ENCODE results near the gene CLCN3. TPM values are rescaled to one million over a fixed set of nuclear protein-coding genes. Genes with fewer than 3 reads are reported as not detected.

CLCN3 gene
- total RNA-seq, 1 experiment from 2014 or later: 42.1 TPM

- peaks cover 19% of the 10 kb centered on the region for H3K36me3 Mint-ChIP-seq (ENCODE audit: insufficient read depth, unreplicated experiment)
- no peak overlapping the region for H3K27ac Mint-ChIP-seq (ENCODE audit: unreplicated experiment)
- ChIA-PET CTCF (interaction anchor here (0.6 kb wide), 1 partner anchor 48 kb away, joined by 5 read pairs; no protein-coding TSS in a partner anchor), POLR2A (no interaction called here)
- no peak for TF ChIP-seq CTCF (IDR thresholded peaks at IDR 0.05; ENCODE audit: insufficient read depth in 1 of 2, low read depth in 1 of 2, low read length in 1 of 2, severe bottlenecking in 1 of 2, unreplicated experiment in 1 of 2)
- no peak overlapping the region for H3K4me3 Mint-ChIP-seq (ENCODE audit: unreplicated experiment)
- no peaks in the 10 kb centered on the region for H3K27me3 Mint-ChIP-seq (ENCODE audit: insufficient read depth, unreplicated experiment)
- no peaks in the 10 kb centered on the region for H3K4me1 Mint-ChIP-seq (ENCODE audit: low read depth, unreplicated experiment)
- Histone ChIP-seq H3K4me3 (ENCODE audit: low read depth, low read length) (no peak overlapping the region), H3K9me3 (no peaks in the 10 kb centered on the region), H3K4me1 (no peaks in the 10 kb centered on the region), H3K27me3 (replicated peaks; ENCODE audit: control insufficient read depth, insufficient read depth, low read length) (no peaks in the 10 kb centered on the region), H3K36me3 (ENCODE audit: control insufficient read depth, insufficient read depth, low read length) (no peaks in the 10 kb centered on the region)
- no TSS peak for BruUV-seq (replicated peaks)
- intact Hi-C loops (cut with micrococcal nuclease; ENCODE audit: unreplicated experiment): no loop called here
- DNase-seq: no peak
- H3K9me3 Mint-ChIP-seq (ENCODE audit: unreplicated experiment): no peaks in the 10 kb centered on the region
These were observed 96.3 kb downstream of the CLCN3 start for GRCh38 chr4:169716677-169717076.

DNA sequence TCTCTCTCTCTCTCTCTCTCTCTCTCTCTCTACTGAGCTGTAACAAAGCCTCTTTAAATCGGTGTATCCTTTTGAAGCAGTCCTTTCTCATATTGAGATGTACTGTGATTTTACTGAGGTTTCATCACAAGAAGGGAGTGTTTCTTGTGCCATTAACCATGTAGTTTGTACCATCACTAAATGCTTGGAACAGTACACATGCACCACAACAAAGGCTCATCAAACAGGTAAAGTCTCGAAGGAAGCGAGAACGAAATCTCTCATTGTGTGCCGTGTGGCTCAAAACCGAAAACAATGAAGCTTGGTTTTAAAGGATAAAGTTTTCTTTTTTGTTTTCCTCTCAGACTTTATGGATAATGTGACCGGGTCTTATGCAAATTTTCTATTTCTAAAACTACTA is 100.2 kb downstream of the CLCN3 start:
- H3K36me3 Mint-ChIP-seq (ENCODE audit: insufficient read depth, unreplicated experiment): peaks cover 8% of the 10 kb centered on the region
- Histone ChIP-seq H3K9me3 (no peaks in the 10 kb centered on the region), H3K27me3 (replicated peaks; ENCODE audit: control insufficient read depth, insufficient read depth, low read length) (no peaks in the 10 kb centered on the region), H3K4me1 (no peaks in the 10 kb centered on the region), H3K4me3 (ENCODE audit: low read depth, low read length) (no peak overlapping the region), H3K36me3 (ENCODE audit: control insufficient read depth, insufficient read depth, low read length) (no peaks in the 10 kb centered on the region; the same call in 1 of the 2 replicates)
- H3K27me3 Mint-ChIP-seq (ENCODE audit: insufficient read depth, unreplicated experiment): no peaks in the 10 kb centered on the region
- no peaks in the 10 kb centered on the region for H3K9me3 Mint-ChIP-seq (ENCODE audit: unreplicated experiment)
- no peak for TF ChIP-seq CTCF (IDR thresholded peaks at IDR 0.05; ENCODE audit: insufficient read depth in 1 of 2, low read depth in 1 of 2, low read length in 1 of 2, severe bottlenecking in 1 of 2, unreplicated experiment in 1 of 2)
- H3K4me3 Mint-ChIP-seq (ENCODE audit: unreplicated experiment): no peak overlapping the region
- DNase-seq: no peak
- TSS peak; percentile 40 for BruUV-seq (replicated peaks)
- H3K4me1 Mint-ChIP-seq (ENCODE audit: low read depth, unreplicated experiment): no peaks in the 10 kb centered on the region
- intact Hi-C loops (cut with micrococcal nuclease; ENCODE audit: unreplicated experiment): no loop called here
- POLR2A ChIA-PET: no interaction called here
- CTCF ChIA-PET: no interaction called here
- H3K27ac Mint-ChIP-seq (ENCODE audit: unreplicated experiment): no peak overlapping the region

DNA sequence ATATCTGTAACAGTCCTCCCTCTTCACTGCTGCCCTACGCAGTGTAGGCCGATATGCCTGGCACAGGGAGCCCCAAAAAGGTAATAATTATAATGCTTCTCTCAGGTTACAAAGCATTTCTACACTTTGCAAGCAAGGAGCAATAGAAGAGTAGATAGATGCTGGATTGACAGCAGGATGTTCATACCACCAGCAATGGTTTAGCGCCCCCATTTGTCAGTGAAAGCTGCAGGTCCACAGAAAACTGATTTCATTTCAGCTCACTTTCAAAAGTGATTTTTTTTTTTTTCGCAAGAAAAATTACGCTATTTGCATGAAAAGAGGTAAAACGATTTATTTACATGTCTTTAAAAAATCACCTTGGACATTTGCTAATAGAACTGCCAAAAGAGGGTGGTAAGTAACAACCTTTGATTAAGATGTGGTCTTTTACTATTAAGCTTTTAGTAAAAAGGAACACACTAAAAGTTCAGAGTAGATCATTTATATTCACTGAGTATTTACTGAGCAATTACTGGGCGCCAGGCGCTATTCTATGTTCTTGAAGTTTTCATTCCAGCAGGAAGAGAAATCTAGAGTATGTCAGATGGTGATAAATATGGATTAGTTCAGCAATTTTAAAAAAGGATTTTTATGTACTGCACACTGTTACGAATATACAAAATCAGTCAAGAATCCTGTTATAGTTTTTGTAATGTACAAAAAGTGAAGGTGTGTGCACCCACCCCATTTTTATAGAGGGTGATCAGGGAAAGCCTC is 103.0 kb downstream of the CLCN3 start:
- ChIA-PET CTCF (interaction anchor here (0.6 to 1.0 kb wide), 3 partner anchors 34 to 339 kb away, joined by 3 to 15 read pairs (median 4); partner anchors contain the start of gene NEK1), POLR2A (interaction anchor here (0.6 kb wide), 1 partner anchor 103 kb away, joined by 3 read pairs; the partner anchor contains the start of gene CLCN3)
- no peaks in the 10 kb centered on the region; the same call in 1 of the 2 replicates for H3K36me3 ChIP-seq (ENCODE audit: control insufficient read depth, insufficient read depth, low read length)
- no TSS peak for BruUV-seq (replicated peaks)
- H3K4me3 ChIP-seq (ENCODE audit: low read depth, low read length): no peak overlapping the region
- H3K9me3 Mint-ChIP-seq (ENCODE audit: unreplicated experiment): no peaks in the 10 kb centered on the region
- no peaks in the 10 kb centered on the region for H3K27me3 Mint-ChIP-seq (ENCODE audit: insufficient read depth, unreplicated experiment)
- H3K27ac Mint-ChIP-seq (ENCODE audit: unreplicated experiment): no peak overlapping the region
- peak in 1 of 2 experiments; percentile 39 for DNase-seq
- no peaks in the 10 kb centered on the region for H3K4me1 ChIP-seq
- peak; percentile 19 to 48 for TF ChIP-seq CTCF (IDR thresholded peaks at IDR 0.05; ENCODE audit: insufficient read depth in 1 of 2, low read depth in 1 of 2, low read length in 1 of 2, severe bottlenecking in 1 of 2, unreplicated experiment in 1 of 2)
- peaks cover 6% of the 10 kb centered on the region for H3K36me3 Mint-ChIP-seq (ENCODE audit: insufficient read depth, unreplicated experiment)
- no peaks in the 10 kb centered on the region for H3K4me1 Mint-ChIP-seq (ENCODE audit: low read depth, unreplicated experiment)
- intact Hi-C loops (cut with micrococcal nuclease; ENCODE audit: unreplicated experiment): loop anchor here (1.0 kb wide), 1 partner anchor 110 kb away; no protein-coding TSS in a partner anchor
- H3K4me3 Mint-ChIP-seq (ENCODE audit: unreplicated experiment): no peak overlapping the region
- no peaks in the 10 kb centered on the region for H3K9me3 ChIP-seq
- no peaks in the 10 kb centered on the region for H3K27me3 ChIP-seq (replicated peaks; ENCODE audit: control insufficient read depth, insufficient read depth, low read length)

Measured in Caco-2 (cell line).